ENCODE measurements around the gene TMEM88. TPM values are rescaled to one million over a fixed set of nuclear protein-coding genes. Genes with fewer than 3 reads are reported as not detected.
"Not testable (repeated sequence)": the region's sequence is repeated elsewhere in the genome, so short reads cannot be mapped to it uniquely, and the experiment has no call there.

Gene TMEM88, protein sequence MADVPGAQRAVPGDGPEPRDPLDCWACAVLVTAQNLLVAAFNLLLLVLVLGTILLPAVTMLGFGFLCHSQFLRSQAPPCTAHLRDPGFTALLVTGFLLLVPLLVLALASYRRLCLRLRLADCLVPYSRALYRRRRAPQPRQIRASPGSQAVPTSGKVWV
- total RNA-seq: 1 to 10 TPM in 3 of 4 donors, not detected in 1; 1.5 to 3.8 (median 1.6) TPM

- TF ChIP-seq POLR2A (IDR thresholded peaks at IDR 0.05): no peak
- no peak for TF ChIP-seq CTCF (IDR thresholded peaks at IDR 0.05)
- H3K27ac ChIP-seq: peak within 1 kb of the TSS; percentile 82 to 97 (median 96)
- intact Hi-C loops (cut with DNase I): no loop called here
- H3K4me1 ChIP-seq: peaks cover 31 to 78% (median 41%) of the 10 kb centered on the region in 3 donors
- peak within 1 kb of the TSS; percentile 9 to 81 (median 76) for H3K4me3 ChIP-seq
- H3K36me3 ChIP-seq: peaks cover 8 to 47% (median 9%) of the 10 kb centered on the region in 3 donors
- no peaks in the 10 kb centered on the region for H3K27me3 ChIP-seq
- no peaks in the 10 kb centered on the region for H3K9me3 ChIP-seq
- no peak for DNase-seq
- WGBS, 2 donors: 58 to 67% methylated on average over 20 to 40 of the region's 57 CpGs
These were observed at the start of gene TMEM88 for GRCh38 chr17:7854851-7855659. TMEM88 (plus strand) TSS chr17:7855066; CDS start chr17:7855075, 9 bp downstream.

- Histone ChIP-seq H3K4me1 (peaks cover 0 to 22% (median 4%) of the 10 kb centered on the region in 3 donors), H3K27ac (no peak overlapping the region), H3K9me3 (no peaks in the 10 kb centered on the region), H3K4me3 (no peak overlapping the region), H3K36me3 (no peaks in the 10 kb centered on the region), H3K27me3 (peaks cover 0 to 57% (median 0%) of the 10 kb centered on the region in 4 donors)
- WGBS, 2 donors: 62 to 79% methylated on average over 5 to 6 of the region's 6 CpGs
- DNase-seq: no peak
- TF ChIP-seq POLR2A (IDR thresholded peaks at IDR 0.05) (no peak), CTCF (IDR thresholded peaks at IDR 0.05) (no peak)
- intact Hi-C loops (cut with DNase I): no loop called here
These were observed 48.3 kb upstream of the TMEM88 start for GRCh38 chr17:7806587-7806986.

DNA sequence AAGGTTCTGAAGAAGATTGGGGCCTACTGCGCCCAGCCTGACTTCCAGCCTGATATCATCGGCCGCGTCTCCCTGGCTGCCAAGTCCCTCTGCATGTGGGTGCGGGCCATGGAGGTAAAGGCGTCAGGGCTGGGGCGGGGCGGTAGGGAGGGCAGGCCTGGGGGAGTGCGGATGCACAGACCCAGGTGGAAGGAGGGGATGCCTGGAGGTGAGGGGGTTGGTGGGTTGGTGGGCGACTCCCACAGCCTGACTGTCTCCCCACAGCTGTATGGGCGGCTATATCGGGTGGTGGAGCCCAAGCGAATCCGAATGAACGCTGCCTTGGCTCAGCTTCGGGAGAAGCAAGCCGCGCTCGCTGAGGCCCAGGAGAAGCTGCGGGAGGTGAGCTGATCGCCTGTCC lies 47.7 kb upstream of the TMEM88 start:
- DNase-seq: no peak
- TF ChIP-seq POLR2A (IDR thresholded peaks at IDR 0.05) (no peak), CTCF (IDR thresholded peaks at IDR 0.05) (no peak)
- H3K36me3 ChIP-seq: no peaks in the 10 kb centered on the region
- H3K4me3 ChIP-seq: no peak overlapping the region
- H3K27me3 ChIP-seq: peaks cover 0 to 61% (median 0%) of the 10 kb centered on the region in 4 donors
- H3K4me1 ChIP-seq: peaks cover 0 to 22% (median 4%) of the 10 kb centered on the region in 3 donors
- intact Hi-C loops (cut with DNase I): no loop called here
- no peak overlapping the region for H3K27ac ChIP-seq
- WGBS, 2 donors: 92 to 93% methylated on average over 11 to 17 of the region's 21 CpGs
- no peaks in the 10 kb centered on the region for H3K9me3 ChIP-seq

GRCh38 chr17:7809086-7809790 lies 45.6 kb upstream of the TMEM88 start:
- WGBS, 2 donors: 17 to 41% methylated on average over 11 of the region's 11 CpGs
- Histone ChIP-seq H3K36me3 (no peaks in the 10 kb centered on the region), H3K27me3 (peaks cover 0 to 50% (median 0%) of the 10 kb centered on the region in 4 donors), H3K4me1 (peaks cover 0 to 15% (median 1%) of the 10 kb centered on the region in 3 donors), H3K4me3 (no peak overlapping the region), H3K27ac (no peak overlapping the region), H3K9me3 (no peaks in the 10 kb centered on the region)
- DNase-seq: no peak
- intact Hi-C loops (cut with DNase I): no loop called here
- no peak for TF ChIP-seq POLR2A (IDR thresholded peaks at IDR 0.05)
- TF ChIP-seq CTCF (IDR thresholded peaks at IDR 0.05): no peak

DNA sequence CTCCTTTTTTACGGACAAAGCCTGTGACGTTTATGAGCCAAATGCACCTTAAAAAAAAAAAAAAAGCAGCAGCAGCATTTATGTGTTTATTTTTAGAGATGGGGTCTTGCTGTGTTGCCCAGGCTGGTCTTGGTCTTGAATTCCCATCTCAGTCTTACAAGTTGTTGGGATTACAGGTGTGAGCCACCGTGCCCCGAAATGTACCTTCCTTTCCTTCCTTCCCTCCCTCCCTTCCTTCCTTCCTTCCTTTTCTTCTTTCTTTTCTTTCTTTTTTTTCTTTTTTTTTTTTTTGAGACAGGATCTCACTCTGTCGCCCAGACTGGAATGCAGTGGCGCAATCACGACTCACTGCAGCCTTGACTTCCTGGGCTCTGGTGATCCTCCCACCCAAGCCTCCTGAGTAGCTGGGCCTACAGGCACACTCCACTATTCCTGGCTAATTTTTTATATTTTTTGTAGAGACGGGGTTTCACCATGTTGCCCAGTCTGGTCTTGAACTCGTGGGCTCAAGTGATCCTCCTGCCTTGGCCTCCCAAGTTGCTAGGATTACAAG lies 45.0 kb upstream of the TMEM88 start:
- not testable (repeated sequence) for H3K4me3 ChIP-seq, H3K9me3 ChIP-seq, DNase-seq, H3K36me3 ChIP-seq, H3K27ac ChIP-seq
- 52 to 60% methylated on average over 7 to 9 of the region's 9 CpGs for WGBS, 2 donors
- Histone ChIP-seq H3K4me1 (peaks cover 0 to 12% (median 0%) of the 10 kb centered on the region in 3 donors), H3K27me3 (peaks cover 0 to 44% (median 0%) of the 10 kb centered on the region in 4 donors)
- intact Hi-C loops (cut with DNase I): loop anchor here (10.0 kb wide), 1 partner anchor 65 kb away; no protein-coding TSS in a partner anchor

Measured in esophagus squamous epithelium (tissue), 5 donors.